SU-DHL-6 (cell line): ENCODE results near the gene CRK.
"Not testable (repeated sequence)": the region's sequence is repeated elsewhere in the genome, so short reads cannot be mapped to it uniquely, and the experiment has no call there.

Experiments used
- H2AFZ ChIP-seq: fragments of 200-600 bp; sonication (generic); 2 replicates; pipeline ENCODE4 v1.6.1; 2014; ENCODE audit warnings: low read depth, mild to moderate bottlenecking, moderate library complexity, mixed read lengths, antibody characterized with exemption, low read length; ENCODE audit not compliant: severe bottlenecking
- H3F3A ChIP-seq: fragments of 200-600 bp; shearing (Covaris generic); 2 replicates; pipeline ENCODE4 v1.6.0; 2016; ENCODE audit warnings: antibody characterized with exemption, mild to moderate bottlenecking; ENCODE audit not compliant: insufficient read depth
- H3K27ac ChIP-seq: fragments of 200-600 bp; sonication (generic); 2 replicates; pipeline ENCODE4 v1.5.1; 2016; ENCODE audit warnings: low read depth, mild to moderate bottlenecking, low read length, moderate library complexity, mixed read lengths
- H3K27me3 ChIP-seq: fragments of 200-600 bp; sonication (generic), shearing (Covaris generic); 2 replicates; pipeline ENCODE4 v1.6.0; 2014; ENCODE audit warnings: mild to moderate bottlenecking, low read length
- H3K36me3 ChIP-seq: fragments of 200-600 bp; sonication (generic); 2 replicates; pipeline ENCODE4 v1.6.1; 2014; ENCODE audit warnings: mild to moderate bottlenecking, low read length, mixed read lengths
- H3K4me2 ChIP-seq: fragments of 300-600, 200-600 bp; shearing (Covaris generic), sonication (generic); 2 replicates; pipeline ENCODE4 v1.6.0; 2014; ENCODE audit warnings: low read length, low read depth, mild to moderate bottlenecking; ENCODE audit not compliant: poor library complexity, severe bottlenecking
- H3K4me3 ChIP-seq: fragments of 200-600 bp; sonication (generic); 2 replicates; pipeline ENCODE4 v1.5.1; 2014; ENCODE audit warnings: antibody characterized with exemption, low read length, mild to moderate bottlenecking, mixed read lengths; ENCODE audit not compliant: insufficient read depth, poor library complexity, severe bottlenecking
- H3K79me2 ChIP-seq: fragments of 200-600 bp; sonication (generic); 2 replicates; pipeline ENCODE4 v1.6.1; 2014; ENCODE audit warnings: mild to moderate bottlenecking, low read length, moderate library complexity; ENCODE audit not compliant: insufficient read depth
- H3K9ac ChIP-seq: fragments of 200-600 bp; sonication (generic); 2 replicates; pipeline ENCODE4 v1.7.0; 2014; ENCODE audit warnings: mild to moderate bottlenecking, low read length
- H3K9me2 ChIP-seq: fragments of 200-600 bp; sonication (generic); replicated peaks from 2 replicates; pipeline ENCODE4 v1.6.1; 2014; ENCODE audit warnings: low read length; ENCODE audit not compliant: insufficient read depth
- H3K9me3 ChIP-seq: fragments of 200-600 bp; sonication (generic); 2 replicates; pipeline ENCODE4 v1.6.1; 2014; ENCODE audit warnings: low read length, mixed read lengths; ENCODE audit not compliant: insufficient read depth
- H4K20me1 ChIP-seq: fragments of 200-600 bp; sonication (generic); 2 replicates; pipeline ENCODE4 v1.6.1; 2014; ENCODE audit warnings: low read depth, mild to moderate bottlenecking, antibody characterized with exemption, low read length, moderate library complexity, mixed read lengths
- CTCF ChIP-seq: fragments of 200-600 bp; sonication (generic); IDR thresholded peaks from one replicate; pipeline ENCODE4 v1.5.1; 2017; ENCODE audit warnings: antibody characterized with exemption, mild to moderate bottlenecking, low read length, moderate library complexity; ENCODE audit not compliant: insufficient read depth, poor library complexity, severe bottlenecking
- EZH2phosphoT487 ChIP-seq: fragments of 200-600 bp; sonication (generic), shearing (Covaris generic); conservative IDR thresholded peaks from 2 replicates; pipeline ENCODE4 v1.6.1; 2018; ENCODE audit warnings: mild to moderate bottlenecking, antibody characterized with exemption, low read length, moderate library complexity, mixed read lengths

The CRK gene

GRCh38 chr17:1446201-1446600 is 9.8 kb downstream of the CRK start:
- Histone ChIP-seq H3K79me2 (peaks cover 91% of the 10 kb centered on the region), H2AFZ (no peak overlapping the region), H3K36me3 (no peaks in the 10 kb centered on the region), H3K4me3 (no peak overlapping the region), H3K27me3 (no peaks in the 10 kb centered on the region), H4K20me1 (no peaks in the 10 kb centered on the region), H3K4me2 (no peak overlapping the region), H3K9me2 (no peaks in the 10 kb centered on the region), H3K9me3 (no peaks in the 10 kb centered on the region), H3K27ac (no peak overlapping the region), H3F3A (no peaks in the 10 kb centered on the region), H3K9ac (no peak overlapping the region)
- TF ChIP-seq CTCF (no peak), EZH2phosphoT487 (no peak)

- H4K20me1 ChIP-seq, H3K36me3 ChIP-seq: not testable (repeated sequence)
- H3K79me2 ChIP-seq, result peaks cover 91% of the 10 kb centered on the region
Measured at GRCh38 chr17:1445695-1446094, 10.3 kb downstream of the CRK start.

GRCh38 chr17:1442721-1443120 is 13.3 kb downstream of the CRK start:
- H3K27ac ChIP-seq, H3K36me3 ChIP-seq, H3K9me3 ChIP-seq, H3K4me3 ChIP-seq, H3F3A ChIP-seq, H3K9ac ChIP-seq, H3K9me2 ChIP-seq, H3K4me2 ChIP-seq, H3K27me3 ChIP-seq, H2AFZ ChIP-seq, H4K20me1 ChIP-seq: not testable (repeated sequence)
- H3K79me2 ChIP-seq, result peaks cover 88% of the 10 kb centered on the region

More at GRCh38 chr17:1445695-1446094, 10.3 kb downstream of the CRK start:
- H3K9me2 ChIP-seq, H3K27ac ChIP-seq, H3K9ac ChIP-seq, H3K4me2 ChIP-seq, H3K27me3 ChIP-seq, H2AFZ ChIP-seq, H3F3A ChIP-seq, H3K9me3 ChIP-seq, H3K4me3 ChIP-seq: not testable (repeated sequence)

- Histone ChIP-seq H3K79me2 (peaks cover 86% of the 10 kb centered on the region), H3K4me3 (no peak overlapping the region), H3K9ac (no peak overlapping the region), H3K27ac (no peak overlapping the region), H3K36me3 (no peaks in the 10 kb centered on the region), H3K9me3 (no peaks in the 10 kb centered on the region), H3K27me3 (no peaks in the 10 kb centered on the region), H3K4me2 (no peak overlapping the region), H2AFZ (no peak overlapping the region), H3K9me2 (no peaks in the 10 kb centered on the region), H3F3A (no peaks in the 10 kb centered on the region), H4K20me1 (peaks cover 3% of the 10 kb centered on the region; the same call in 1 of the 2 replicates)
- no peak for TF ChIP-seq EZH2phosphoT487
- TF ChIP-seq CTCF, result no peak
Measured at GRCh38 chr17:1442187-1442586, 13.8 kb downstream of the CRK start.
